Right cardiac atrium (tissue), 5 donors: ENCODE data around the gene ENGASE. TPM values are rescaled to one million over a fixed set of nuclear protein-coding genes. Genes with fewer than 3 reads are reported as not detected.
A peak's percentile ranks its signal among the peaks of the same experiment; 100 is the strongest.
"Not testable (repeated sequence)": the region's sequence is repeated elsewhere in the genome, so short reads cannot be mapped to it uniquely, and the experiment has no call there.

Source experiments
- ATAC-seq, 2 donors: fragments of 200-7000 bp; cut with Tn5 transposase; one replicate each; pipeline versions ENCODE4 v1.8.0 to v1.9.1; 2020; ENCODE audit warnings: moderate library complexity in 2 of 2, mild to moderate bottlenecking in 1 of 2
- DNase-seq, 3 donors: peaks; one replicate each; pipeline ENCODE4 v3.0.0-alpha.2; 2020
- H3K27ac ChIP-seq: one replicate; pipeline ENCODE4 v1.5.1; 2013; ENCODE audit warnings: mild to moderate bottlenecking, low read length, control low read depth, moderate library complexity
- H3K27me3 ChIP-seq: one replicate; pipeline ENCODE4 v1.6.1; 2013; ENCODE audit not compliant: control insufficient read depth, insufficient read depth
- H3K4me1 ChIP-seq: one replicate; pipeline ENCODE4 v1.6.1; 2013; ENCODE audit warnings: low read length; ENCODE audit not compliant: control insufficient read depth, insufficient read depth
- H3K4me3 ChIP-seq: one replicate; pipeline ENCODE4 v1.5.1; 2013; ENCODE audit warnings: low read length, control low read depth
- H3K9me3 ChIP-seq: one replicate; pipeline ENCODE4 v1.6.1; 2013; ENCODE audit warnings: low read length; ENCODE audit not compliant: control insufficient read depth
- WGBS: extraction: QIAGEN DNeasy Blood & Tissue Kit; methylation state at CpG from one replicate; pipeline ENCODE4 v1.1.7; 2013; 5-methylcytosine and 5-hydroxymethylcytosine counted together
- intact Hi-C, 4 donors: fragments of 100-400 bp; cut with DNase I; formaldehyde crosslinking; loops; one replicate each; pipeline versions ENCODE4 v1.11.0 to v1.14.0; 2022 to 2023
- polyA plus RNA-seq: library from polyadenylated mRNA; stranded (reverse); fragments of 200-250 nt; gene quantifications from one replicate; pipeline ENCODE4 v1.2.3, GENCODE V29; 2013
- total RNA-seq, 4 donors: library from RNA; stranded (reverse); fragmentation: NEBNext Ultra II Directional; extraction: Animal tissue kit (Norgen Biotek cat#: 25700); gene quantifications; one replicate each; pipeline ENCODE4 v1.2.1, GENCODE V29; 2021
- donor health status: healthy with polysubstance abuse.
- donor health status: DM: no; HTN: yes; CAD: no.
- donor health status: DM: no; HTN: no; CAD: no.
- donor health status: DM: no; HTN: yes; CAD: no; lungs with severe emphysema.
- donor health status: DM: yes; HTN: yes; CAD: no.

Gene ENGASE
- total and polyA plus RNA-seq, 5 donors: 25.4 to 48.0 (median 40.3) TPM

GRCh38 chr17:79073016-79073705, 1.5 kb upstream of the ENGASE start:
- no peak overlapping the region for H3K27ac ChIP-seq
- no peaks in the 10 kb centered on the region for H3K4me1 ChIP-seq
- no peaks in the 10 kb centered on the region for H3K27me3 ChIP-seq
- DNase-seq (peak in 1 of 3 donors; percentile 26), ATAC-seq (peak; percentile 1 to 4)
- WGBS: 90% methylated on average over 8 of the region's 8 CpGs
- H3K4me3 ChIP-seq: no peak overlapping the region
- intact Hi-C loops: no loop called here
- no peaks in the 10 kb centered on the region for H3K9me3 ChIP-seq

- Histone ChIP-seq H3K27ac (no peak overlapping the region), H3K9me3 (no peaks in the 10 kb centered on the region), H3K4me3 (no peak overlapping the region), H3K4me1 (no peaks in the 10 kb centered on the region), H3K27me3 (no peaks in the 10 kb centered on the region)
- 84% methylated on average over 6 of the region's 6 CpGs for WGBS
- peak in 2 of 3 donors; percentile 38 to 64 for DNase-seq
- intact Hi-C loops: no loop called here
- peak in 1 of 2 donors; percentile 4 for ATAC-seq
Measured at GRCh38 chr17:79073706-79074088, 927 bp upstream of the ENGASE start.

GRCh38 chr17:79074121-79074648, 439 bp upstream of the ENGASE start:
- H3K4me1 ChIP-seq, H3K9me3 ChIP-seq, ATAC-seq, H3K27me3 ChIP-seq, intact Hi-C loops: not testable (repeated sequence)
- H3K4me3 ChIP-seq: peak overlapping the region; percentile 7
- peak overlapping the region; percentile 46 for H3K27ac ChIP-seq
- peak in 2 of 3 donors; percentile 62 to 69 for DNase-seq
- 75% methylated on average over 22 of the region's 22 CpGs for WGBS

GRCh38 chr17:79075446-79075750, 774 bp downstream of the ENGASE start:
- DNase-seq: no peak
- Histone ChIP-seq H3K4me1 (no peaks in the 10 kb centered on the region), H3K9me3 (no peaks in the 10 kb centered on the region), H3K27me3 (no peaks in the 10 kb centered on the region), H3K27ac (peak overlapping the region; percentile 50), H3K4me3 (peak overlapping the region; percentile 62)
- 5% methylated on average over 6 of the region's 6 CpGs for WGBS
- intact Hi-C loops: no loop called here
- ATAC-seq: peak in 1 of 2 donors; percentile 13

- no peaks in the 10 kb centered on the region for H3K27me3 ChIP-seq
- no peaks in the 10 kb centered on the region for H3K9me3 ChIP-seq
- peak overlapping the region; percentile 62 for H3K4me3 ChIP-seq
- WGBS: 81% methylated on average over 9 of the region's 9 CpGs
- no peaks in the 10 kb centered on the region for H3K4me1 ChIP-seq
- intact Hi-C loops: no loop called here
- no peak for ATAC-seq
- DNase-seq: peak in 2 of 3 donors; percentile 6 to 10
- peak overlapping the region; percentile 50 for H3K27ac ChIP-seq
Measured at GRCh38 chr17:79075861-79076406, 1.3 kb downstream of the ENGASE start.

GRCh38 chr17:79077587-79077986, 3.0 kb downstream of the ENGASE start:
- DNase-seq (peak in 2 of 3 donors; percentile 41 to 49), ATAC-seq (no peak)
- no peaks in the 10 kb centered on the region for H3K27me3 ChIP-seq
- 83% methylated on average over 12 of the region's 12 CpGs for WGBS
- no peak overlapping the region for H3K4me3 ChIP-seq
- intact Hi-C loops: no loop called here
- H3K27ac ChIP-seq: no peak overlapping the region
- H3K4me1 ChIP-seq: no peaks in the 10 kb centered on the region
- no peaks in the 10 kb centered on the region for H3K9me3 ChIP-seq

- DNase-seq (peak in 2 of 3 donors; percentile 19 to 35), ATAC-seq (no peak)
- Histone ChIP-seq H3K4me1 (no peaks in the 10 kb centered on the region), H3K9me3 (no peaks in the 10 kb centered on the region), H3K4me3 (no peak overlapping the region), H3K27me3 (no peaks in the 10 kb centered on the region), H3K27ac (no peak overlapping the region)
- intact Hi-C loops: no loop called here
- WGBS: 92% methylated on average over 21 of the region's 21 CpGs
Measured at GRCh38 chr17:79078476-79079190, 4.0 kb downstream of the ENGASE start.

- DNase-seq: peak; percentile 10 to 53 (median 21)
- no peak overlapping the region for H3K27ac ChIP-seq
- intact Hi-C loops: loop anchor here in 2 of 4 donors (5.0 to 10.0 kb wide), 3 partner anchors 32 to 625 kb away; no protein-coding TSS in a partner anchor
- H3K27me3 ChIP-seq: no peaks in the 10 kb centered on the region
- 94% methylated on average over 22 of the region's 22 CpGs for WGBS
- H3K9me3 ChIP-seq: no peaks in the 10 kb centered on the region
- no peaks in the 10 kb centered on the region for H3K4me1 ChIP-seq
- no peak overlapping the region for H3K4me3 ChIP-seq
- ATAC-seq: no peak
Measured at GRCh38 chr17:79079421-79080200, 5.0 kb downstream of the ENGASE start.

GRCh38 chr17:79080349-79080748, 5.7 kb downstream of the ENGASE start:
- Histone ChIP-seq H3K4me1 (no peaks in the 10 kb centered on the region), H3K27me3 (no peaks in the 10 kb centered on the region), H3K4me3 (no peak overlapping the region), H3K27ac (no peak overlapping the region), H3K9me3 (no peaks in the 10 kb centered on the region)
- WGBS: 92% methylated on average over 18 of the region's 18 CpGs
- ATAC-seq: no peak
- intact Hi-C loops: loop anchor here in 2 of 4 donors (5.0 to 10.0 kb wide), 3 partner anchors 33 to 624 kb away; no protein-coding TSS in a partner anchor
- peak; percentile 1 to 31 (median 16) for DNase-seq

GRCh38 chr17:79080761-79081290, 6.2 kb downstream of the ENGASE start:
- no peak for ATAC-seq
- H3K4me3 ChIP-seq: no peak overlapping the region
- WGBS: 96% methylated on average over 17 of the region's 17 CpGs
- intact Hi-C loops: loop anchor here in 2 of 4 donors (5.0 to 10.0 kb wide), 3 partner anchors 34 to 624 kb away; no protein-coding TSS in a partner anchor
- no peaks in the 10 kb centered on the region for H3K9me3 ChIP-seq
- no peak overlapping the region for H3K27ac ChIP-seq
- H3K27me3 ChIP-seq: no peaks in the 10 kb centered on the region
- H3K4me1 ChIP-seq: no peaks in the 10 kb centered on the region
- DNase-seq: peak; percentile 4 to 47 (median 43)
